Skin of body (tissue), 2 donors: ENCODE results near the gene CCDC91. TPM values are rescaled to one million over a fixed set of nuclear protein-coding genes. Genes with fewer than 3 reads are reported as not detected.

Experiments used
- DNase-seq: peaks from one replicate; lab custom pipeline; 2025; lab: John Stamatoyannopoulos, UW
- total RNA-seq: library from RNA; depleted of rRNA; stranded (reverse); fragments of >200 nt; gene quantifications from one replicate; pipeline ENCODE4 v1.2.3, GENCODE V29; 2014

Gene CCDC91
- total RNA-seq, 1 donor from 2014 or later, result 31.2 TPM

DNA sequence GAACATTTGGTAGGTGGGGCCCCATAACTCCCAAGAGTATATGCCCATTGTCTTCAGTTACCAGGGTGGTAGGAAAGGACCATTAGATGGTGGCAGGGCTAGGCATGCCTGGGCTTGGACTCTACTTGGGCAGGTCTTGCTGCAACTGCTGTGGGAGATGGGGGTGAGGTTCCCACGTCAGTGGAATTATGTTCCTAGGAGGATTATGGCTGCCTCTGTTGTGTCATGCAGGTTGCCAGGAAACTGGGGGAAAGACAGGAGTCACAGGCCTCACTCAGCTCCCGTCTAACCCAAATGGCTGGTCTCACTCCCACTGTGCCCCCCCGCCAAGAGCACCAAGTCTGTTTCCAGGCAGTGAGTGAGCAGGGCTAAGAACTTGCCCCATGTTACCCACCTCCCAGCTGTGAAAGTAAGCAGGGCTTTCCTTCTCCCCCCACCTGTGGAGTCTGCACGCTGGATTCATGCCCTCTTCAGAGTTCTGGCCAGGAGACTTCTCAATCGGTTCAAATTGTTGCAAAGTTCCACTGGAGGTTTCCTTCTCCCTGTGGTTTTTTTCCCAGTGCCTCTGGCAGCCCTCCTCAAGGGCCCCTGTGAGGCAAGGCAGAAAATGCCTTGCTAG lies 337.5 kb downstream of the CCDC91 start:
- no peak for DNase-seq

DNA sequence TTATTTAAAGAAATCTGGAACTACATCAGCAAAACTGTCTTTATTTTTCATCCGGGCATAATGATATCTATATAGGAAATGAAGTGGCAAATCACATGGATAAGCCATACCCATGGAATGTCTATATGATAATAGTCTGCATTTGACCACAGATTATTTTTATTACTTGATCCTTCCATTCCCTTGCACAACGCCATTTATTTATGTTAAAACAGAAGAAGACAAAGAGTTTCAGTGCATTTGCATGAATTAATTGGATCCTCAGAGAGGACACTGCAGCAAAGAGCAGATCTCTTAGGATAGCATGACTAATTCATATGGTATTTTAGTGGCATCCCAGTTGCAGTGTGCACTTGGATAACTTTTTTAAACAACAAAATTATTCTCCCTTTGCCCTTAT lies 345.0 kb downstream of the CCDC91 start:
- DNase-seq, result no peak

DNA sequence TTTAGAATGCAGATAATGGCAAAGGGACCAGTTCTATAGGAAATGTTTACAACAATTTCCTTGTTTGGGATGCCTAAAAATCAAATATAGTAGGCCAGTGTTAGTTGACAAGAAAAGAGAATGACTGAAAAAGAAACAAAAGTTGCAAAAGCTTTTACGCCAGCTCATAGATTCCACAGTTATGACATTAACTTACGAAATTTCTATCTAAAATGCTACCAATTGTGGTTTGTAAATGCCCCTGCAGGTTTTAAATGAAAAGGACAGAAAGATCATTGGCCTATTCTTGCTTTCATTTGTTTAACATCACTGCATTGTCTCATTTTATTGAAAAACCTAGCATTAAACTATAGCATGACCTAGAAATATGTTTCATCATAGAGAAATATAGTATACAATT lies 345.8 kb downstream of the CCDC91 start:
- DNase-seq, result no peak

GRCh38 chr12:28537474-28537873 lies 347.2 kb downstream of the CCDC91 start:
- DNase-seq, result no peak

- no peak for DNase-seq
Measured at GRCh38 chr12:28539691-28540323, 349.6 kb downstream of the CCDC91 start.

- DNase-seq, result no peak
Measured at GRCh38 chr12:28540324-28540714, 350.1 kb downstream of the CCDC91 start.

- DNase-seq, result no peak
Measured at GRCh38 chr12:28543021-28543890, 353.0 kb downstream of the CCDC91 start.

DNA sequence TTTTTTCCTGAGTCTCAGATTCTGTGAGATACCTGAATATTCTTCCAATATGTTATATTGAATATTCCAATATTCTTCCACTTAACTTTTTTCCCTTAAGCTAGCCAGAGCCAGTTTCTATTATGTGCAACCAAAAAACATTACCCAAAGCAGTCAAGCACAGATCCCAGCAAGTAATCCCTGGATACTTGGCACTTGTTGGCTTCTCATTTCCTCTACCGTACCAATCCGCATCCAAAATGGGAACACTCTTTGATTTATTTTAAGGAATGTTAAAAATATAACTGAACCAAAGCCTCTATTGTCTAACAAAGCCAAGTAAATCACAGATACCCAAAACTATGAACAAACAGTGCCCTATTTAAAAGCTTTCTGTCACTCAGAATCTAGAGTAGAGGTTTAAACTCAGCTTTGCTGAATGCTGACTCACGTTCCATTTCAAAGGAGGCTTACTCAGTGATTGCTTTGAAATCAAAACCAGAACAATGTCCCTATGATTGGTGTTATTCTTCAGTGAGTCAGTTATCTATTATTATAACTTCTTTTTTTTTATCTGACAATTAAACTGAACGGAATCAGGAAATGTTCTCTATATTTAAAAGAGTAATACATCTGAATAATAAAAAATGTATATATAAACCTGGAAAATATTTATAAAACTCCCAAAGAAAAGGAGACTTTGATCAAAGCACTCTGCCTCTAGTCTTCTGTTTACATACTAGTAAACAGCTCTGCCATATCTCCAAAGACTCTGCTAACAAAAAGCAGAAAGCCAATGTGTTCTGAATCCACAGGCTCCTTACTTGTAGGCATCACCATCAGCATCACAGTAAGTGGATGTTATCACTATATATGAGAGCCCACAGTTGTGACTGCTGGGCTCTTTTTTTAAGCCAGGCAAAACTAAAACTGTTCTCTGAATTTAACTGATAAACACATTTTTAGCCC lies 360.8 kb downstream of the CCDC91 start:
- DNase-seq, result no peak

DNA sequence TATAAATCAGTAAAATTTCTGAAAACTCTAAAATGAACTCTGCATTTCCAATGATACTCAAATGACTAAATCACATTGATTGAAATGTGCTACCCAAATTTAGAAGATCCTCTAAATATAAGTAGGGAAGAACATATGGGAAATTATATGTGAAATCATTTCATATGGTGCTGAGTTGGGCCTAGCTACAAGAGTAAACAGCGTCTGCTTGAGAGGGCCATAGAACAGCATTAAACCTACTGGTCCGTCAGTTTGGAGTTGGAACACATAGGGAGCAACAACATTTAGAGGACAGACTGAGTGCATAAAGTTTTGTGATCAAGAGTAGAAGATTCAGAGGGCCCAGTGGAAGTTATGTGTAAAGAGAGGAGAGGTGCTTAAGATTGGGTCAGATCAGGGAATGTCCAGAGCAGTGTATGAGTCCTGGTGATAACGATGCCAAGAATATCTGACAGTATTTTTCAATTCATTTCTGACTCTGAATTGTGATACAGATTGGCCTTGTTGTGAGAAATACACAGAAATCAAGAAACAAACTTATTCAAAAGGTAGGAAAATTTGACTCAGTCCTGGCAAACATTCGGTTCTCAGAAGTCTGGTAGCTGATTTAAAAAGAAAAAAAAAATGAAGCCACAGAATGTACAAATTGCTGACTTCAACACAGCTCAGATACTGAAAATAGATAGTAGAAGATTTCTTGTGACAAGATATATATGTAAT lies 362.2 kb downstream of the CCDC91 start:
- DNase-seq, result no peak

GRCh38 chr12:28555748-28556147 lies 365.5 kb downstream of the CCDC91 start:
- DNase-seq, result no peak

- DNase-seq, result peak; percentile 48
Measured at GRCh38 chr12:28558250-28558649, 368.0 kb downstream of the CCDC91 start.

- no peak for DNase-seq
Measured at GRCh38 chr12:28563286-28563685, 373.0 kb downstream of the CCDC91 start.

- peak; percentile 79 for DNase-seq
Measured at GRCh38 chr12:28563936-28564335, 373.7 kb downstream of the CCDC91 start.

GRCh38 chr12:28568118-28568517 lies 377.9 kb downstream of the CCDC91 start:
- peak; percentile 58 for DNase-seq

GRCh38 chr12:28568704-28569103 lies 378.4 kb downstream of the CCDC91 start:
- peak; percentile 87 for DNase-seq

DNA sequence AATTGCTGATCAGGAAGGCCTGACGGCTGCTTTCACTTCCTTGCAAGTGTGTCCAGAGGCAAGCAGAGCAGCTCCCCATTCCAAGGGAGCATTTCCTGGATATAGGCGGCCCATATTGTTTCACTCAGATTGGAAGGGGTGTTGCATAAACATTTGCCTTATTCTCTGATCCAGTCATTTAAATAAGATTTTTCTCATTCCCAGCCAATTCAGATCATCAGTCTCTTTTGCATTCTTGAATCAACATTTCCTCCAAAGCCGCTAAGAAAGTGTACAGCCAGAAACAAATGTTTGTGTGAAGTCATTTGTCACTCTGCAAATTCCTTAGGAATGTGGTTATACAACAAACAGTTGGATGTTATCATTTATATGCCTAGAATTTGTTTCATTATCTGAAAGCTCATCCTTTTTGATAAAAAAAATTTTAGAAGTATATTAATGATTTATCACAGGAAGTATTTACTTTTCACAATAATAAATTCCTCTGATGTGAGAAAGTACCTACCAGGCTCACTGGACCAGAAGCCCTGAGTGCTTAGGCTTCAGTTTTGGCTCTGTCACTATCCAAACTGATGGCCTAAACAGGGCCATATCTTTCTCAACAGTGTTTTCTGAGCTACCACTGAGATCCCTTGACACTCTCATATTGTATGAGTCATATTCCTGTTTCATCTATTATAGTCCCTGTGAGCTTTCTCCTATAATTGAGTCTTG lies 379.6 kb downstream of the CCDC91 start:
- DNase-seq, result peak; percentile 96

- DNase-seq, result no peak
Measured at GRCh38 chr12:28570811-28571210, 380.6 kb downstream of the CCDC91 start.

- DNase-seq, result no peak
Measured at GRCh38 chr12:28574746-28575592, 384.7 kb downstream of the CCDC91 start.

DNA sequence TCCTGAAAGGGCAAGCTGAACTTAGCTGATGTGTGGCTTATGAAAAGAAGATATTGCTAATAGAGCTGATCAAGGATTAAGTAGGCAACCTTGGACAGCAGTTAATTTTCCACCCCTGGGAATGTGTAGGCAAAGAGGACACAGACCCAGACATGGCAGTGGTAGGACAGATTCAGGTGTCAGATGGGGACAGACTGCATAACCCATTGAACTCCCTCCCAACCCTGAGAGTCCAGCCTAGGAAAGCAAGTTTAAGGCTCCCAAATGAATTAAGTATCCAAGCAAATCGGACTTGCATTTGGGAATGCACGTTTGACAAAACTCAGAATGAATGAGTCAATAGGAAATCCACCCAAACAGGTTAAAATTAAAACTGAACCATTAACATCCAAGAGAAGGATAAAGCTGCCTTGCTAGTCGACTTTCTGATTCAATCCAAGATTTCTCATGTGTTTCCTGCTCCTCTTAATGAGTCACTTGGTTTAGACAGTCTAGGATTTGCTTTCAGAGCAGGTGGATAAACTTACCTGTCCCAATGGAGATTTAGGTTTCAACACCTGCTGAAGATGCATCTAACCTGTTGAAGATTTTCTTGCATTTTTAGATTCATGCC lies 385.4 kb downstream of the CCDC91 start:
- DNase-seq, result no peak
